PFSK-1 (cell line): Measurements from ENCODE around the gene MAN2B1.

Experiments used
- FOXP2 ChIP-seq: optimal IDR thresholded peaks from 2 replicates; pipeline ENCODE3; 2011; ENCODE audit warnings: borderline replicate concordance, control low read depth, inconsistent platforms; ENCODE audit not compliant: insufficient read depth; ENCODE audit errors: extremely low read length, extremely low read depth
- POLR2AphosphoS5 ChIP-seq: IDR thresholded peaks from 2 replicates; pipeline ENCODE4 v1.6.1; 2012; ENCODE audit warnings: low read depth, mild to moderate bottlenecking, control low read depth, low read length, moderate library complexity
- REST ChIP-seq, 2 experiments: IDR thresholded peaks; 2 replicates each; pipeline versions ENCODE4 v1.6.1 to v1.8.0; 2011 to 2012; ENCODE audit warnings: low read depth in 2 of 2, low read length in 2 of 2, control low read depth in 1 of 2, inconsistent platforms in 1 of 2, mild to moderate bottlenecking in 1 of 2, moderate library complexity in 1 of 2; ENCODE audit not compliant: insufficient read depth in 1 of 2
- SIN3A ChIP-seq: IDR thresholded peaks from 2 replicates; pipeline ENCODE4 v1.6.1; 2012; ENCODE audit warnings: mild to moderate bottlenecking, low read length, moderate library complexity, borderline replicate concordance; ENCODE audit not compliant: insufficient read depth
- TAF1 ChIP-seq: IDR thresholded peaks from 2 replicates; pipeline ENCODE4 v1.6.1; 2012; ENCODE audit warnings: low read length, control low read depth, borderline replicate concordance; ENCODE audit not compliant: insufficient read depth

MAN2B1 gene

GRCh38 chr19:12655546-12655945 lies 11.0 kb downstream of the MAN2B1 start:
- TF ChIP-seq TAF1 = no peak
- TF ChIP-seq FOXP2 = no peak
- TF ChIP-seq SIN3A = no peak

GRCh38 chr19:12652219-12652618 lies 14.3 kb downstream of the MAN2B1 start:
- no peak for TF ChIP-seq POLR2AphosphoS5
- no peak for TF ChIP-seq TAF1
- TF ChIP-seq REST (IDR thresholded peaks at IDR 0.05; ENCODE audit: insufficient read depth in 1 of 2, low read depth in 2 of 2, low read length in 2 of 2) = no peak
- no peak for TF ChIP-seq SIN3A
- no peak for TF ChIP-seq FOXP2

- no peak for TF ChIP-seq POLR2AphosphoS5
- no peak for TF ChIP-seq SIN3A
- TF ChIP-seq TAF1 = no peak
- TF ChIP-seq FOXP2 = no peak
- no peak for TF ChIP-seq REST (IDR thresholded peaks at IDR 0.05; ENCODE audit: insufficient read depth in 1 of 2, low read depth in 2 of 2, low read length in 2 of 2)
Observed at GRCh38 chr19:12649941-12650340, 16.6 kb downstream of the MAN2B1 start.

GRCh38 chr19:12648088-12648487 lies 18.5 kb downstream of the MAN2B1 start:
- TF ChIP-seq FOXP2 (no peak), POLR2AphosphoS5 (no peak), SIN3A (no peak), TAF1 (no peak), REST (IDR thresholded peaks at IDR 0.05; ENCODE audit: insufficient read depth in 1 of 2, low read depth in 2 of 2, low read length in 2 of 2) (no peak)

- no peak for TF ChIP-seq POLR2AphosphoS5
- TF ChIP-seq FOXP2 = no peak
- TF ChIP-seq SIN3A = no peak
- TF ChIP-seq REST (IDR thresholded peaks at IDR 0.05; ENCODE audit: insufficient read depth in 1 of 2, low read depth in 2 of 2, low read length in 2 of 2) = no peak
- TF ChIP-seq TAF1 = no peak
Observed at GRCh38 chr19:12647490-12648071, 19.0 kb downstream of the MAN2B1 start.
